Measurements from ENCODE around the gene PLEKHA8.

DNA sequence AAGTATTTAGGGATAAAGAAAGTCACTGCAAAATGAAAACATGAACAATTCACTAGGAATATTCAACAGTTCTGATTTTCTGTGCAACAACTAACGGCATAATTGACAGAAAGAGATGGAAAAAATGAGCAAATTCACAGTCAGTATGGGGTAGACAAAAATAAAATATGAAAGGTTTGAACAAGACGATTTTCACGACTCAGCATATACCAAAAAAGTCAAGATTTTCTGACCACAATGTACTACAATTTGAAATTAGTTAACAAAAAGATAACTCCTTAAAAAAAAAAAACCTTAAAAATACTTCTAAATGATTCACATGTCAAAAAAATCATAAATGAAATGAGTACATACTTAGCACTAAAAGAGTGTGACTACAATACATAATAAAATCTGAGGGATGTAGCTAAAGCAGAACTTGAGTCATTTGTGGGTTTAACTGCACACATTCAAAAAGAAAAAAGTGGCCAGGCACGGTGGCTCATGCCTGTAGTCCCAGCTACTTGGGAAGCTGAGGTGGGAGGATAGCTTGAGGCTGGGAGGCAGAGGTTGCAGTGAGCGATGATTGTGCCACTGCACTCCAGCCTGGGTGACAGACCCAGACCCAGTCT is 84.0 kb downstream of the PLEKHA8 start:
- TF ChIP-seq, protein P1, sequence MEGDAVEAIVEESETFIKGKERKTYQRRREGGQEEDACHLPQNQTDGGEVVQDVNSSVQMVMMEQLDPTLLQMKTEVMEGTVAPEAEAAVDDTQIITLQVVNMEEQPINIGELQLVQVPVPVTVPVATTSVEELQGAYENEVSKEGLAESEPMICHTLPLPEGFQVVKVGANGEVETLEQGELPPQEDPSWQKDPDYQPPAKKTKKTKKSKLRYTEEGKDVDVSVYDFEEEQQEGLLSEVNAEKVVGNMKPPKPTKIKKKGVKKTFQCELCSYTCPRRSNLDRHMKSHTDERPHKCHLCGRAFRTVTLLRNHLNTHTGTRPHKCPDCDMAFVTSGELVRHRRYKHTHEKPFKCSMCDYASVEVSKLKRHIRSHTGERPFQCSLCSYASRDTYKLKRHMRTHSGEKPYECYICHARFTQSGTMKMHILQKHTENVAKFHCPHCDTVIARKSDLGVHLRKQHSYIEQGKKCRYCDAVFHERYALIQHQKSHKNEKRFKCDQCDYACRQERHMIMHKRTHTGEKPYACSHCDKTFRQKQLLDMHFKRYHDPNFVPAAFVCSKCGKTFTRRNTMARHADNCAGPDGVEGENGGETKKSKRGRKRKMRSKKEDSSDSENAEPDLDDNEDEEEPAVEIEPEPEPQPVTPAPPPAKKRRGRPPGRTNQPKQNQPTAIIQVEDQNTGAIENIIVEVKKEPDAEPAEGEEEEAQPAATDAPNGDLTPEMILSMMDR (IDR thresholded peaks at IDR 0.05): no peak
- TF ChIP-seq EZH2 (IDR thresholded peaks at IDR 0.05): no peak
